PC-9 (cell line): ENCODE data around the gene EML2.

Experiments used
- EZH2 ChIP-seq: fragments of 200-600 bp; sonication (generic); IDR thresholded peaks from 2 replicates; pipeline ENCODE4 v1.8.0; 2017; ENCODE audit warnings: antibody characterized with exemption, low read depth
- TF ChIP-seq, protein P1 (sequence below): fragments of 200-600 bp; sonication (generic); conservative IDR thresholded peaks from 2 replicates; pipeline ENCODE4 v1.6.1; 2017; ENCODE audit warnings: mixed run types, antibody characterized with exemption, mild to moderate bottlenecking, moderate library complexity

DNA sequence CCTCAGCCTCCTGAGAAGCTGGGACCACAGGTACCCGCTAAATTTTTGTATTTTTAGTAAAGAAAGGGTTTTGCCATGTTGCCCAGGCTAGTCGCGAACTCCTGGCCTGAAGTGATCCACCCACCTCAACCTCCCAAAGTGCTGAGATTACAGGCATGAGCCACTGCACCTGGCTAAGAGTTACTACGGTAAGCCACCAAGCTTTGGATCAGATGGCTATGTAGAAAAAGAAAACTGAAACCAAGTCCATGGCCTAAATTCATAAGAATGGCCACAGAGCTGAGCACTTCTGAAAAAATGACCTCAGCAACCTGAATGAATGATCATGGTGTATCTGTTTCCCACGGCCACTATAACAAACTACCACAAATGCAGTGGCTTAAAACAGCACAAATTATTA, 64.0 kb downstream of the EML2 start:
- TF ChIP-seq EZH2: no peak
- TF ChIP-seq, protein P1, sequence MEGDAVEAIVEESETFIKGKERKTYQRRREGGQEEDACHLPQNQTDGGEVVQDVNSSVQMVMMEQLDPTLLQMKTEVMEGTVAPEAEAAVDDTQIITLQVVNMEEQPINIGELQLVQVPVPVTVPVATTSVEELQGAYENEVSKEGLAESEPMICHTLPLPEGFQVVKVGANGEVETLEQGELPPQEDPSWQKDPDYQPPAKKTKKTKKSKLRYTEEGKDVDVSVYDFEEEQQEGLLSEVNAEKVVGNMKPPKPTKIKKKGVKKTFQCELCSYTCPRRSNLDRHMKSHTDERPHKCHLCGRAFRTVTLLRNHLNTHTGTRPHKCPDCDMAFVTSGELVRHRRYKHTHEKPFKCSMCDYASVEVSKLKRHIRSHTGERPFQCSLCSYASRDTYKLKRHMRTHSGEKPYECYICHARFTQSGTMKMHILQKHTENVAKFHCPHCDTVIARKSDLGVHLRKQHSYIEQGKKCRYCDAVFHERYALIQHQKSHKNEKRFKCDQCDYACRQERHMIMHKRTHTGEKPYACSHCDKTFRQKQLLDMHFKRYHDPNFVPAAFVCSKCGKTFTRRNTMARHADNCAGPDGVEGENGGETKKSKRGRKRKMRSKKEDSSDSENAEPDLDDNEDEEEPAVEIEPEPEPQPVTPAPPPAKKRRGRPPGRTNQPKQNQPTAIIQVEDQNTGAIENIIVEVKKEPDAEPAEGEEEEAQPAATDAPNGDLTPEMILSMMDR: no peak
